ENCODE data around the gene ACTL6B. TPM values are rescaled to one million over a fixed set of nuclear protein-coding genes. Genes with fewer than 3 reads are reported as not detected.

Gene ACTL6B
- total RNA-seq, 1 donor from 2014 or later: not detected

DNA sequence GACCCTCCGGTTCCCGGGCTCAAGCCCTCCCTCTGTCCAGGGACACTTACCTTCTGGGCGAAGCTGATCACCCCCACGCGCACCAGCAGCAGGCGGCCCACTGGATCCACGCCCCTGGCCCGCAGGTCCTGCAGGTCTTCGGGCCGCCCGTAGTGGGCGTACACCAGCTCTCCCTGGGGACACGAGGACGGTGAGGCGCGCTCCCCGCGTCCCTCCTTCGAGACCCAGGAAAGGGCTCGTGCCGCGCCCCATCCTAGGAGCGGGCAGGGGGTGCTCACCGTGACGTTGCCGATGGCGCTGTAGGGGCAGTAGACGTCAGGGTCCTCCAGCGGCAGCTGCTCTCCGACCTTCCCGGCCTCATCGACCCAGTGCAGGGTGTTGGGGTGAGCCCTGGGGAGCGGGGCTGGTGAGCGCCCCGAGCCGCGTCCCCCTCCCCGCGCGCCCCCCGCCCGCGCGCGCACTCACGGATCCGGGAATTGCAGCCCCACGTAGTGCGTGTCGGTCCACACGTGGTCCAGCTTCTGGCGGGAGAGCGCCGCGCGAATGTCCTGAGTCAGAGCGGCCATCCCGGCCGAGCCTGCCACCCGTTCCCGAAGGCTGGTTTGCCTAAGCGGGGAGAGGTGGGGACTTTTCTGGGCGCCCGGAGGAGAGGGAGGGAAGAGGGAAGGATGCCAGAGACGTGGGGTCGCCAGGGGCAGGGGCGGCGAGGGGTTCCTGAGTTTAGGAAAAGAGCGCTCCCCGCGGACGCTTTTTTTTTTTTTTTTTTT is 23.1 kb downstream of the ACTL6B start:
- intact Hi-C loops (cut with micrococcal nuclease): loop anchor here (1.0 kb wide), 1 partner anchor 60 kb away; no protein-coding TSS in a partner anchor

DNA sequence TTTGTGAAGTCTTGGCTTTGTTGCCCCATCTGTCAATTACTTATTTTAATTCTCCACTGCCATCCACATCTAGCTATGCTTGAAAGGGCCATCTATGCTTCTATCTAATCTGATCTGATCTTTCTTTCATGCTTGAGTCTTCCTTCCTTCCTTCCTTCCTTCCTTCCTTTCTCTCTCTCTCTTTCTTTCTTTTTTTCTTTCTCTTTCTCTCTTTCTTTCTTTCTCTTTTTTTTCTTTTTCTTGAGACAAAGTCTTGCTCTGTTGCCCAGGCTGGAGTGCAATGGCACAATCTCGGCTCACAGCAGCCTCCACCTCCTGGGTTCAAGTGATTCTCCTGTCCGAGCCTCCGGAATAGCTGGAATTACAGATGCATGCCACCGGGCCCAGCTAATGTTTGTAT is 26.2 kb downstream of the ACTL6B start:
- intact Hi-C loops (cut with micrococcal nuclease): no loop called here

DNA sequence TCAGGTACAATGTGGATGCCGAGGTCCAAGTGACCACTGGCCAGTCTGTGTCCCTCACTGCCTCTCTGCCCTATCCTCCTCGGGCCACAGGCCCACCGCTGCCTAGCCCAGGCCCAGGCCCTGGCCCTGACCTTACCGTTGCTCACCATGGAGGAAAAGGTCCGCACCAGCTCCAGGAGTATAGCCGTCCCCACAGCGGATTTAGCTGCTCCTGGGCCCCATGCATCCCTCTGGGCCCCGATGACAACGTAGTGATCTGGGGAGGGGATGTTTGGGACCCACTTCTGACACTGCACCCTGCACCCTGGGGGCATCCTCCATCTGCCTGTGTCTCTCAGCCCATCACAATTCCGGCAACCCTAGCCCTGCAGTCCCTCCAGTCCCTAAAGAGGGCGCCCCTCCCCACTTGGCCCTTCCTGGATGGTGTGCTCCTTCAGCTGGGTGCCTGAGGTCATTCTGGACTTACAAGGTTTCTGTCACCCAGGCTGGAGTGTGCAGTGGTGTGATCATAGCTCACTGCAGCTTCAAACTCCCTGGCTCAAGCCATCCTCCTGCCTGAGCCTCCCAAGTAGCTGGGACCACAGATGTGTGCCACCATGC is 27.0 kb downstream of the ACTL6B start:
- intact Hi-C loops (cut with micrococcal nuclease): loop anchor here (5.0 kb wide), 1 partner anchor 258 kb away; the partner anchor contains the start of gene UFSP1

DNA sequence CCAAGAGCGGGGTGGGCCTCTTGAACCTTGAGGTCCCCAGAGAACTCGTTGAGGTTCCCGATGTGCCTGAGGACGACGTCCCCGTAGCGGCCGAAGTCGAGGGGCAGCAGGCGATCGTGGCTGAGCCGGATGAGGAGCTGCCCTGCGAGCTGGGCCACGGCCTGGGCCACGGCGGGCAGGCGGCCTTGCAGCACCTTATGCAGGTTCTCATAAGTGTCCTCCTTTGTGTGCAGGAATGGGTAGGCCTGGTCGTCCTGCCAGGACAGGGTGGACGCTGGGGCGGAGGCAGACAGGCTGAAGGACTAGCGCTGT is 29.1 kb downstream of the ACTL6B start:
- intact Hi-C loops (cut with micrococcal nuclease): loop anchor here (5.0 kb wide), 1 partner anchor 260 kb away; the partner anchor contains the start of gene UFSP1

DNA sequence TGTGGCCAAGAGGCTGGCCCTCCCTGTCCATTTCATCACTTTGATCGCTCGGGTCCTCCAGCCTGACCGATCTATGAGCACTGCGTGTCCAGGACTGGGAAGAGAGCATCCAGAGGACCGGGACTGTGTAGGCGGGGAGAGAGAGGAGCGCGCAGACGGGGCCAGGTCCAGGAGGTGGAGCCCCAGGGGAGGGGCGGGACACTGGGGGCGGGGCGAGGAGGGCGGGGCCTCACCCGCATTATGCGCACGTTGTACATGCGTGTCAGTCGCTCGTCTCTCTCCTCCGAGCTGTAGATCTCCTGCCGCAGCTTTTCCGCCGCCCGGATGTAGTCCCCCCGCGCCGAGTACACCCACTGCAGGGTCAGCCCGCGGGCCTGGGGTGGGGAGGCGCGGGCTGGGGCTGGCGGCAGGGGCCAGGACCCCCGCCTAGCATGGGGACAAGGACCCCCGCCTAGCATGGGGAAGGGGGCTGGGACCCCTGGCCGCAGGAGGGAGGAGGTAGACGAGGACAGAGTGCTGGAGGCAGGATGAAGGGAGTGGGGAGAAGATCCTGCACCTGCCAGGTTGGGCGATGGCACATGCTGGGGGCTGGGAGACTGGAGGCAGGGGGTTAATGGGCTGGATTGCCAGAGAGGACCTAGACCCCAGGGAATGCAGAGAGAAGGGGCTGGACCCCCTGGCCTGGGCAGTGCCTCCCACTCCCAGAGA is 29.6 kb downstream of the ACTL6B start:
- intact Hi-C loops (cut with micrococcal nuclease): loop anchor here (1.0 to 5.0 kb wide), 11 partner anchors 14 to 261 kb away; partner anchors contain the start of genes ACTL6B, FBXO24, GNB2 and LRCH4

DNA sequence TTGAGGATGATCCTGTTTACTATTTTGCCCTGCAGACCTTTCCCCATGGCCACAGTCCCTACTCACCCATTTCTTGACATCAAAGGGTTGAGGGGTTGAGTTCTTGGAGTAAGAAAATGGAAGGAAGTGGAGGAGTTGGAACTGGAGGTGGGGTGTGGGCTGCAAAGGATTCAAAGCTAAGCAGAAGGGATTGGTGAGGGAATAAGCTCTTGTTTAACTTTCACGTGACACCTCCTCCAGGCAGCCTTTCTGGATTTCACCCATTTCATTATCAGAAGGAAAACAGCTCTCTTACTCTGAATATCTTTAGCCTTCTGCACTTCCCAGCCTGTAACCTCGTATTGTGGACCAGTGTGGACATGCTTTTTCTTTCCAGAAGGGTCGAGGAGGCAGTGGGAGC is 30.2 kb downstream of the ACTL6B start:
- intact Hi-C loops (cut with micrococcal nuclease): loop anchor here (1.0 to 5.0 kb wide), 11 partner anchors 14 to 261 kb away; partner anchors contain the start of genes ACTL6B, FBXO24, GNB2 and LRCH4

DNA sequence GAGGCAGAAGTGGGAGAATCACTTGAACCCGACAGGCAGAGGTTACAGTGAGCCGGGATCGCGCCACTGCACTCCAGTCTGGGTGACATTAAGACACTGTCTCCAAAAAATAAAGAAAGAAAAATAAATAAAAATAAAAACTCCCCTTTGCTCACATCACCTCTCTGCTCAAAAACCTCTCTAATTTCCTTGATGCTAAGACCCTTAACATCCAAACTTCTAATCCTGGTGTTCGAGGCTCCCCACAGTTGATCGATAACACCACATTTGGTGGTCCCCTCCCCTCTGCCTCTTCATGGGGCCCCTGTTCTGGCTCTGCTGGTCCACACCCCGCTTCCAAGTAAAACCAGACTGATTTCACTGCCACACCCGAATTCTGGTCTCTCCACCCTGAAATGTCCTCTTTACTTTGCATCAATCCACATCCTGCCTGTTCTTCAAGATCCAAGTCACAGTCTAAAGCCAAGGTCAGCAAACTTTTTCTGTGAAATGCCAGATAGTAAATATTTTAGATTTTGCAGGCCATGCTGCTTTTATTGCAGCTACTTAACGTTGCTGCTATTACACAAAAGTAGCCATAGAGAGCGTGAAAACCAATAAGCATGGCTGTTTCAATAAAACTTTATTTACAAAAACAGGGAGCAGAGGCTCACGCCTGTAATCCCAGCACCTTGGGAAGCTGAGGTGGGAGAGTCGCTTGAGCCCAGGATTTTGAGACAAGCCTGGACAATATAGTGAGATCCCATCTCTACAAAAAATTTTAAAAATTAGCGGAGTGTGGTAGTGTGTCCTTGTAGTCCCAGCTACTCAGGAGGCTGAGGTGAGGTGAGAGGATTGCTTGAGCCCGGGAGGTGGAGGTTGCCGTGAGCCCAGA is 32.1 kb downstream of the ACTL6B start:
- intact Hi-C loops (cut with micrococcal nuclease): no loop called here

DNA sequence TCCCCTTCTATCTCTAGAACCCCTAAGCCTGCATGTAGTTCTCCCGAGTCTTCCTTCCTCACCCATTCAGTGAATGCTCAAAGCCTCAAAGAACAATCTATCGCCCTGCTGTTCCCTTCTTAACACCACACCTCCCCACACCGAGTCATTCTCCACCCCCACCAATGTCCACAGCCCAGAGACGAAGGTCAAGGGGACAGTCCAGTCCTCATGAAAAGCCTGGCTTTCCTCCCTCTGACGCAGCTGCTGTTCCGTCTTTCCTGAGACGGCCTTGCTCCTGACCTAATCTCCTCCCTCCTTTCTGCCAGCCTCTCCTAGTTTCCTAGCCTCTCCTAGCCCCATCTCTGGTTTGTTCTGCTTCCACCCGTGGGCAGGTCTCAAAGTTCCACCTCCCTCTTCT is 34.7 kb downstream of the ACTL6B start:
- intact Hi-C loops (cut with micrococcal nuclease): no loop called here

DNA sequence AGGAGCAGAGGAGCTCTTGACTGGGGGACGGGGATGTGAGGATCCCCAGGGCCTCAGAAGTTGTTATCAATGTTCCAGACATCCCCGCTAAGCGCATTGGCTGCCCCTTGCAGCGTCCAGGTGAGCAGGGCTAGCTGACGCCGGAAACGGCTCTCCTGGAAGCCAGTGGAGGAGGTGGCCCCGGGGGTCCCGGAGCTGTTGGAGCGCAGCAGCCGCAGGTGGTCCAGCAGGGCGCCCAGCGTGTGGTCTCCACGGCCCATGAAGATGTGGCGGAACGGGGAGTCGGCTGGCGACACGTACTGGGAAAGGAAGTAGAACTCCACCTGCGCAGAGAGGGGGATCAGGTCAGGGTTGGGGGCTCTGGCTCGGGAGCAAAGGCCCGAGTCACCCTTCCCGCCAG is 35.4 kb downstream of the ACTL6B start:
- intact Hi-C loops (cut with micrococcal nuclease): no loop called here

DNA sequence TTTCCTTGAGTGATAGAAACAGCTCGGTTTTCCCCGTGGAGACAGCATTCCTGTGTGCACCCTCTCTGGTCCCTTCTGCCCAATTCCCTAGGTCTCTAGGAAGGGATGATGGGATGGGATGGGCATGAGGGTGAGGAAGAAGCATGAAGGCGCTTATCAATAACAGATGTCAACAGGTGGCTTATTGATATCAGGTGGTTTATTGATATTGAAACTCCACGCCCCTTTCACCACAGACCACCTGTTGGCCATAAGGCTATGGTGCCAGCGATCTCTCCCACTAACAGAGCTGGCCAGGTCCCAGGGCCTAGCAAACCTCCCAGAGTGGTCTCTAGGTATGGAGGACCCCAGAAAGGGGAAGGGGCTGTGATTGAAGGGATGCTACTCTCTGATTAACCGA is 36.0 kb downstream of the ACTL6B start:
- intact Hi-C loops (cut with micrococcal nuclease): no loop called here

DNA sequence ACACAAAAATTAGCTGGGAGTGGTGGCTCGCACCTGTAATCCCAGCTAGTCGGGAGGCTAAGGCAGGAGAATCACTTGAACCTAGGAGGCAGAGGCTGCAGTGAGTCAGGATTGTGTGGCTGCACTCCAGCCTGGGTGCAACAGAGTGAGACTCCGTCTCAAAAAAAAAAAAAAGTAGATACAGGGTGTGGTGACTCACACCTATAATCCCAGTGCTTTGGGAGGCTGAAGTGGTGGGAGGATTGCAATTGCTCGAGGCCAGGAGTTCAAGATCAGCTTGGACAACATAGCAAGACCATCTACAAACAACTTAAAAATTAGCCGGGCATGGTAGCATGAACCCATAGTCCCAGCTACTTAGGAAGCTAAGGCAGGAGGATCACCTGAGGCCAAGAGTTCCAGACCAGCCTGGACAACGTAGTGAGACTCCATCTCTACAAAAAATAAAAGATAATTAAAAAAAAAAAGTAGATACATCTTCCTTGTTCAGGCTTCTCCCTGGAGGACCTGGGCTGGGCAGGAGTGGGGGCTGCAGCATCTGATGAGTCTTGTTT is 41.9 kb downstream of the ACTL6B start:
- intact Hi-C loops (cut with micrococcal nuclease): loop anchor here (5.0 kb wide), 1 partner anchor 638 kb away; no protein-coding TSS in a partner anchor

DNA sequence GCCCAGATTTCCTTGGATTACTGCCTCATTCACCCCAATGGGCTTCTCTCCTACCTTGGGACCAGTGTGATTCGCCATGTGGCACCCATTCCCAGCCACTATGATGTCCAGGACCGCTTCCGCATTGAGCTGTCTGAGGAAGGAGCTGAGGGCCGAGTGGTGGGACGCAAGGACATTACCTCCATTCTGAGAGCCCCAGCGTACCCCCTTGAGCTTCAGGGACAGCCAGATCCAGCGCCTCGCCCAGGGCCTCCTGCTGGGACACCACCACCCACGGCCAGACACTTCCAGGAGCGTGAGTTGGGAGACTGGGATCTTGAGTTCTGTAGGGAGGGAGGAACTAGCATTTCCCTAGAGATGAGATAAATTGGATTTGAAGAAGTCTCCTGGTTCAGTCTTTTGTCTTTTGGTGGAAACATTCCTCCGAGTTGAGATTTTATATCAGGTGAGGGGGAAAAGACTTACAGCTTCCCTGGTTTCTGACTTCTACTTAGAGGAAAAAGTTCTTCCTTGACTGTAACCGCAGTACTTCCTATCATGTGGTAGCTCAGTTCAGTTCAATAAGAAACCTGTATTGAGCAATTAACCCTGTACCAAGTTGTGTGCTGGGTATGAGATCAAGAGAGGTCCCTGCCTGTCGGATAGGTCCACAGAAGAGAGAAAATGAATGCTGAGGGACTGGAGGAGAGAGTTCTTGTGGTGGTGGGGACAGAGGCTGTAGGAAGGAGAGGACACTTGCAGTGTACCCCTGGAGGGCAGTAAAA is 42.7 kb downstream of the ACTL6B start:
- intact Hi-C loops (cut with micrococcal nuclease): loop anchor here (1.0 to 5.0 kb wide), 3 partner anchors 80 to 639 kb away; partner anchors contain the start of gene SLC12A9

DNA sequence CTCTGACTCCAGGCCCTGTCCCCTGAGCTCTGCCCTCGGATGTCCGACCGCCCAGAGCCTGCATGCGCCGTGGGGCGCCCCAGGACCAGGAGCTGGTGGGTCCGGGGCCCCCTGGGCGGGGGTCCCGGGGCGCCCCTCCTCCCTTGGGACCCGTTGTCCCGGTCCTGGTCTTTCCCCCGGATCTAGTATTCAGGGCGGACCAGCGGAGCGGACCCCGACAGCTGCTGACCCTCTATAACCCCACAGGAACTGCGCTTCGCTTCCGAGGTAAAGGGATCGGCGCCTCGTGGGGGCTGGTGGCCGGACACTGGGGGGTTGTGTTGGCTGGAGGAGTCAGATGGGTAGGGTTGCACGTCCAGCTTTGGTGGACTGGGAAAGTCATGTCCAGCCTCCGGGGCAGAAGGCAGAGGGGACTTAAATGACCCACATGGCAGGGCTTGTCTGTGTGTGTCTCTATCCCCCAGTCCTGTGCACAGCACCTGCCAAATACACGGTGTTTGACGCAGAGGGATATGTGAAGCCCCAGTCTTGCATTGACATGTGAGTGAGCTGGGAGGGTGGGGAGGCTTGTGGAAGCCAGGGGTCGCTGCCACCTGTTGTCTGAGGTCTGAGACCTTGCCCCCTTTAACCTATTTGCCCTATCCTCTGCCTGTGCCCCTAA is 43.4 kb downstream of the ACTL6B start:
- intact Hi-C loops (cut with micrococcal nuclease): loop anchor here (1.0 to 5.0 kb wide), 13 partner anchors 9 to 639 kb away; partner anchors contain the start of genes ACTL6B, FBXO24, GNB2 and LRCH4

DNA sequence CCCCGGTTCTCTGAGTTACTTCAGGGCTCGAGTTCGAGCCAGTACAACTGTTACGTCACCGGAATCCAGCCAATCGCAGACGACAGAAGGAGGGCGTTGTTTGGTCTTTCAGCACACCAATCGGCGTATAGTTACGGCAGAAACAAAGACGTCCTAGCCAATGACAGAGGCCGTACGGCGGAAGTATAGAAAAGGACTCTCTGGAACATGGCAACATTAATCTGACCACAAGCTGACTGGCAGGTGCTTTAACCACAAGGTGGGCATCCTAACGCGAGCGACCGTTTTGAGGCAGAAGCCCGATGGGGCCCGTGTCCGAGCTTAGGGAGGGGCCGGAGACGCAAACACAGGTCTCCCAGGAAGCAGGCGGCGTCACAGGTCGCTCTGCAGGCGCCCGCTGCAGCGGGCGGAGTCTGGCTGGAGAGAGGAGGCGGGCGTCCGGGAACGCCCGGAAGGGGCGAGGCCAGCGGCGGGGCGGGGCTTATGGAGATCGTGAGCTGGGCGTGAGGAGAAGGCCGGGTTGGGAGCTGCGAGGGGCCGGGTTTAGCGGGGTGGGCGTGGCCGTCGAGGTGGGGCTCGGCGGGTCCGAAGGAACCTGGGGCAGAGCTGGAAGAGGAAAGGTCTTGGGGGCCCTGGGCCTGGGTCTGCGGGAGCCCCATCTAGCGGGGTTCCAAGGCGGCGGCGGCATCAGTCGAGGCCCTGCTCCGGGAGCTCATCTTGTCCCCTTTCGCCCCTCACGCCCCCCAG is 44.1 kb downstream of the ACTL6B start, which contains the start of gene MOSPD3:
MOSPD3 (plus strand) TSS at position 558 of the 747 bp plus-strand sequence. CDS start 252 bp downstream, outside the sequence.
- intact Hi-C loops (cut with micrococcal nuclease): loop anchor here (1.0 to 5.0 kb wide), 12 partner anchors 8 to 640 kb away; partner anchors contain the start of genes ACTL6B, FBXO24, GNB2 and LRCH4

DNA sequence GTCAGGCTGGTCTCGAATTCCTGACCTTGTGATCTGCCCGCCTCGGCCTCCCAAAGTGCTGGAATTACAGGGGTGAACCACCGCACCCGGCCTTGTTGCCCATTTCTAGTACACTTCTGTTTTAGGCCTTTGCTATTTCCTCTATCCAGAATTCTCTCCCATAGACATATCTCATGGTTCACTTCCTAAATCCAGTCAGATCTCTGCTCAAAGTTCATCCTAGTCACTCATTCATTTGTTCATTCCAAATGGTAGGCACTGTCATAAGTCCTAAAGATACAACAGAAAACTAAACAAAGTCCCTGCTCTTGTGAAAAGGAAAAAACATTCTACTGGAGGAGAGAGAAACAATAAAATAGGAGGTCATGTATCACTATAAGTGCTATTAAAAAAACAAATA is 46.3 kb downstream of the ACTL6B start:
- intact Hi-C loops (cut with micrococcal nuclease): loop anchor here (5.0 kb wide), 1 partner anchor 642 kb away; no protein-coding TSS in a partner anchor

DNA sequence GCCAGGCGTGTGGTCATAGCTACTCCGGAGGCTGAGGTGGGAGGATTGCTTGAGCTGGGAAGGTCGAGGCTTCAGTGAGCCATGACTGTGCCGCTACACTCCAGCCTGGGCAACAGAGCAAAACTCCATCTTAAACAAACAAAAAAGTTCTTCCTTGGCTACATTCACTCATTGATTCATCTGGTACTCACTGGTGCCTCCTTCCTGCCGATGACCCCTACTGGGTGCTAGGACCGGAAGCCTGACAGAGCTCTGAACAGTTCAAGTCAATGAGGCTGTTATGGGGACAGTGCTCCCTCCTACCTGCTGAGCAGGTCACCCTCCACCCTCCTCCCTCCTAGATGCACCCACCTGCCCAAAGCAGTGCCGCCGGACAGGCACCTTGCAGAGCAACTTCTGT is 49.1 kb downstream of the ACTL6B start:
- intact Hi-C loops (cut with micrococcal nuclease): no loop called here

DNA sequence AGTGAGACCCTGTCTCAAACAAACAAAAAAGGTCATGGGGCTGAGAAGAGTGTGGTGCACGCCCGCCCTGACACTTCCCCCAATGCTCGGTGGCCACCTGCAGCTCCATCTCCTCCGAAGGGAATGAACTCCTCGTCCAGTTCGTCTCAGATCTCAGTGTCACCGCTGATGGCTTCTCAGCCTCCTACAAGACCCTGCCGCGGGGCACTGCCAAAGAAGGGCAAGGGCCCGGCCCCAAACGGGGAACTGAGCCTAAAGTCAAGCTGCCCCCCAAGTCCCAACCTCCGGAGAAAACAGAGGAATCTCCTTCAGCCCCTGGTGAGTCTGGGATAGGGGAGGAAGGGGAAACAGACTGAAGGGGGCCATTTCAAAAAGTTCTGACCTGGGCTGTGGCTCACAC is 49.9 kb downstream of the ACTL6B start:
- intact Hi-C loops (cut with micrococcal nuclease): no loop called here
